Spinal cord (tissue), 10 donors: ENCODE data around the gene EHBP1L1. TPM values are rescaled to one million over a fixed set of nuclear protein-coding genes. Genes with fewer than 3 reads are reported as not detected.

Experiments
- DNase-seq, 6 donors: peaks; one replicate each; pipeline versions ENCODE4 v3.0.0 to v3.0.0-alpha.2; 2013 to 2015; ENCODE audit warnings: low spot score in 6 of 6, low read depth in 4 of 6
- H3K27ac ChIP-seq: one replicate; pipeline ENCODE4 v1.5.1; 2013; ENCODE audit warnings: low read depth, low read length, control low read depth
- H3K27me3 ChIP-seq: one replicate; pipeline ENCODE4 v1.6.1; 2013; ENCODE audit warnings: low read length; ENCODE audit not compliant: control insufficient read depth, insufficient read depth
- H3K36me3 ChIP-seq: one replicate; pipeline ENCODE4 v1.6.1; 2013; ENCODE audit warnings: low read length; ENCODE audit not compliant: control insufficient read depth, insufficient read depth
- H3K4me1 ChIP-seq: one replicate; pipeline ENCODE4 v1.6.1; 2013; ENCODE audit warnings: low read length; ENCODE audit not compliant: control insufficient read depth, insufficient read depth
- H3K4me3 ChIP-seq: one replicate; pipeline ENCODE4 v1.5.1; 2013; ENCODE audit warnings: low read depth, low read length, control low read depth
- H3K9me3 ChIP-seq: one replicate; pipeline ENCODE4 v1.6.1; 2013; ENCODE audit warnings: low read length; ENCODE audit not compliant: control insufficient read depth, insufficient read depth
- WGBS: methylation state at CpG from one replicate; pipeline ENCODE4 v1.1.5; 2013; ENCODE audit warnings: missing lambda C conversion rate; ENCODE audit not compliant: insufficient coverage; 5-methylcytosine and 5-hydroxymethylcytosine counted together
- polyA plus RNA-seq, 2 donors: library from polyadenylated mRNA; unstranded; fragments of 120-200 nt; gene quantifications; one replicate each; pipeline ENCODE4 v1.2.1, GENCODE V29; 2013; ENCODE audit not compliant: insufficient read length in 2 of 2
- total RNA-seq, 2 donors: library from RNA; depleted of rRNA in 1 of 2; stranded (reverse); fragments of 120-200 nt in 1 of 2; fragments of >200 nt in 1 of 2; gene quantifications; one replicate each; pipeline versions ENCODE4 v1.2.3 to v1.2.4, GENCODE V29; 2013 to 2014
- donor health status: healthy.

The EHBP1L1 gene
- total and polyA plus RNA-seq, 4 donors, result 13.9 to 30.1 (median 22.2) TPM

GRCh38 chr11:65584106-65584505, 8.3 kb downstream of the EHBP1L1 start:
- peaks cover 44% of the 10 kb centered on the region for H3K36me3 ChIP-seq

GRCh38 chr11:65584723-65585171, 8.9 kb downstream of the EHBP1L1 start:
- H3K27ac ChIP-seq, result no peak overlapping the region
- peaks cover 24% of the 10 kb centered on the region for H3K27me3 ChIP-seq
- WGBS, result 10% methylated on average over 46 of the region's 46 CpGs
- H3K4me1 ChIP-seq, result peaks cover 56% of the 10 kb centered on the region
- peaks cover 45% of the 10 kb centered on the region for H3K36me3 ChIP-seq
- DNase-seq, result peak in 2 of 6 donors; percentile 82 to 88
- H3K9me3 ChIP-seq, result no peaks in the 10 kb centered on the region
- no peak overlapping the region for H3K4me3 ChIP-seq

More at GRCh38 chr11:65584106-65584505, 8.3 kb downstream of the EHBP1L1 start:
- Histone ChIP-seq H3K4me1 (peaks cover 50% of the 10 kb centered on the region), H3K4me3 (no peak overlapping the region), H3K9me3 (no peaks in the 10 kb centered on the region), H3K27ac (no peak overlapping the region), H3K27me3 (peaks cover 24% of the 10 kb centered on the region)
- 72% methylated on average over 4 of the region's 8 CpGs for WGBS
- DNase-seq, result no peak

GRCh38 chr11:65585396-65586246, 9.8 kb downstream of the EHBP1L1 start:
- peaks cover 43% of the 10 kb centered on the region for H3K36me3 ChIP-seq
- 22% methylated on average over 48 of the region's 51 CpGs for WGBS
- peak in 1 of 6 donors; percentile 25 for DNase-seq
- no peaks in the 10 kb centered on the region for H3K9me3 ChIP-seq
- H3K27me3 ChIP-seq, result peaks cover 26% of the 10 kb centered on the region
- H3K27ac ChIP-seq, result no peak overlapping the region
- H3K4me3 ChIP-seq, result no peak overlapping the region
- H3K4me1 ChIP-seq, result peaks cover 62% of the 10 kb centered on the region

GRCh38 chr11:65586247-65586630, 10.4 kb downstream of the EHBP1L1 start:
- H3K4me1 ChIP-seq, result peaks cover 62% of the 10 kb centered on the region

GRCh38 chr11:65586676-65587075, 10.8 kb downstream of the EHBP1L1 start:
- Histone ChIP-seq H3K36me3 (peaks cover 35% of the 10 kb centered on the region), H3K4me1 (peaks cover 63% of the 10 kb centered on the region), H3K27ac (no peak overlapping the region), H3K4me3 (no peak overlapping the region), H3K27me3 (peaks cover 26% of the 10 kb centered on the region), H3K9me3 (no peaks in the 10 kb centered on the region)
- DNase-seq, result no peak
- WGBS, result 73% methylated on average over 1 of the region's 2 CpGs

More at GRCh38 chr11:65586247-65586630, 10.4 kb downstream of the EHBP1L1 start:
- DNase-seq, result no peak
- H3K4me3 ChIP-seq, result no peak overlapping the region
- H3K27me3 ChIP-seq, result peaks cover 26% of the 10 kb centered on the region
- H3K9me3 ChIP-seq, result no peaks in the 10 kb centered on the region
- H3K36me3 ChIP-seq, result peaks cover 37% of the 10 kb centered on the region
- no peak overlapping the region for H3K27ac ChIP-seq
- 84% methylated on average over 4 of the region's 4 CpGs for WGBS

- no peak overlapping the region for H3K27ac ChIP-seq
- 72% methylated on average over 13 of the region's 13 CpGs for WGBS
- peaks cover 20% of the 10 kb centered on the region for H3K27me3 ChIP-seq
- no peak for DNase-seq
- no peaks in the 10 kb centered on the region for H3K9me3 ChIP-seq
- peaks cover 42% of the 10 kb centered on the region for H3K36me3 ChIP-seq
- peaks cover 72% of the 10 kb centered on the region for H3K4me1 ChIP-seq
- H3K4me3 ChIP-seq, result no peak overlapping the region
Measured at GRCh38 chr11:65588199-65589054, 12.6 kb downstream of the EHBP1L1 start.

GRCh38 chr11:65589444-65590239, 13.8 kb downstream of the EHBP1L1 start:
- H3K4me1 ChIP-seq, result peaks cover 69% of the 10 kb centered on the region
- DNase-seq, result no peak
- 46% methylated on average over 6 of the region's 9 CpGs for WGBS
- H3K27me3 ChIP-seq, result peaks cover 9% of the 10 kb centered on the region
- H3K36me3 ChIP-seq, result peaks cover 46% of the 10 kb centered on the region
- peak overlapping the region; percentile 15 for H3K27ac ChIP-seq
- H3K9me3 ChIP-seq, result no peaks in the 10 kb centered on the region
- H3K4me3 ChIP-seq, result no peak overlapping the region

- DNase-seq, result peak in 1 of 6 donors; percentile 11
- H3K9me3 ChIP-seq, result no peaks in the 10 kb centered on the region
- H3K27me3 ChIP-seq, result peaks cover 7% of the 10 kb centered on the region
- peaks cover 66% of the 10 kb centered on the region for H3K4me1 ChIP-seq
- H3K36me3 ChIP-seq, result peaks cover 49% of the 10 kb centered on the region
- H3K27ac ChIP-seq, result no peak overlapping the region
- 54% methylated on average over 7 of the region's 8 CpGs for WGBS
- no peak overlapping the region for H3K4me3 ChIP-seq
Measured at GRCh38 chr11:65590240-65590738, 14.4 kb downstream of the EHBP1L1 start.
